ENCODE data around the gene RHOXF1.
"Not testable (repeated sequence)": the region's sequence is repeated elsewhere in the genome, so short reads cannot be mapped to it uniquely, and the experiment has no call there.

RHOXF1 gene

DNA sequence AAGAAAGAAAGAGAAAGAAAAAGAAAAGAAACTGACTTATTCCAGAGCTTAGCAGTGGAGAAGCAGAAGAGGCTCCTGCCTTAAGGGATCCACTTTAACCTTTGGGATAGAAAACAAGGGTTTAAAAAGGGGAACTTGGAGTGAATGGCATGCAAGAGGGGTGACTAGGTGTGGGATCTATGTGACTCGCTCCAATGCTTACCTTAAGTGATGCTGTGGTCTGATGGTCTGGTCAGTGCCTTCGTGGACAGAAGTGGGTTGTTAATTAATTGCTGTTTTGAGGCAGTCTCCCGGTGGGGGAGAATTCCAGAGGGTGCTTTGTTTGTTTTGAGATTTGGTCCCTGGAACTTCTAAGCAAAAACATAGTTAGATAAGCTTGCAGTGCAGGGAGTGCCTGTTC, 21.1 kb upstream of the RHOXF1 start:
- Histone ChIP-seq H3K27ac (no peak overlapping the region), H3K4me1 (ENCODE audit: low read depth, poor library complexity, severe bottlenecking) (no peaks in the 10 kb centered on the region), H3K4me3 (IDR thresholded peaks at IDR 0.05; ENCODE audit: insufficient read depth, low read depth, low read length) (no peak overlapping the region), H3K27me3 (ENCODE audit: insufficient read depth, low read depth) (no peaks in the 10 kb centered on the region), H3K4me2 (no peak overlapping the region), H3K79me2 (ENCODE audit: insufficient read depth, low read depth) (no peaks in the 10 kb centered on the region), H3K36me3 (ENCODE audit: insufficient read depth) (no peaks in the 10 kb centered on the region), H2AFZ (ENCODE audit: low read depth) (no peak overlapping the region), H4K20me1 (ENCODE audit: insufficient read depth) (no peaks in the 10 kb centered on the region), H3K9ac (no peak overlapping the region)
- TF ChIP-seq, protein P1, sequence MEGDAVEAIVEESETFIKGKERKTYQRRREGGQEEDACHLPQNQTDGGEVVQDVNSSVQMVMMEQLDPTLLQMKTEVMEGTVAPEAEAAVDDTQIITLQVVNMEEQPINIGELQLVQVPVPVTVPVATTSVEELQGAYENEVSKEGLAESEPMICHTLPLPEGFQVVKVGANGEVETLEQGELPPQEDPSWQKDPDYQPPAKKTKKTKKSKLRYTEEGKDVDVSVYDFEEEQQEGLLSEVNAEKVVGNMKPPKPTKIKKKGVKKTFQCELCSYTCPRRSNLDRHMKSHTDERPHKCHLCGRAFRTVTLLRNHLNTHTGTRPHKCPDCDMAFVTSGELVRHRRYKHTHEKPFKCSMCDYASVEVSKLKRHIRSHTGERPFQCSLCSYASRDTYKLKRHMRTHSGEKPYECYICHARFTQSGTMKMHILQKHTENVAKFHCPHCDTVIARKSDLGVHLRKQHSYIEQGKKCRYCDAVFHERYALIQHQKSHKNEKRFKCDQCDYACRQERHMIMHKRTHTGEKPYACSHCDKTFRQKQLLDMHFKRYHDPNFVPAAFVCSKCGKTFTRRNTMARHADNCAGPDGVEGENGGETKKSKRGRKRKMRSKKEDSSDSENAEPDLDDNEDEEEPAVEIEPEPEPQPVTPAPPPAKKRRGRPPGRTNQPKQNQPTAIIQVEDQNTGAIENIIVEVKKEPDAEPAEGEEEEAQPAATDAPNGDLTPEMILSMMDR (conservative IDR thresholded peaks at IDR 0.05; ENCODE audit: low read depth, low read length), result no peak

DNA sequence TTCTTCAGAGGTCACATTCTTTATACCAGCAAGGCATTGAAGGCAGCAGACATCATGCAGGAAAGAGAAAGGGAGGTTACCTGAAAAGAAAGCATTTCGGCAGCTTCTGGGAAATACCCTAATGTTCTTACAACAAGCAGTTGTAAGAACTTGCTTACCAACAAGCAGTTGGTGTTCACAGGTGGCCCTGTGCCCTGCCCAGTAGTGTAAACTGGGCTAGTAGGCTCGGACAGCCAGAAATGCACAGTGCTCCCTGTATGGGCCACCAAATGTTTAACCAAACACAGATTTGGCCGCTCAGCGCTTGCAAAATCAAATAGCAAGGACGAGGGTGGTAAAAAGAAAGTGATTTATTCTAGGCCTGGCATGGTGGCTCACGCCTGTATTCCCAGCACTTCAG, 20.4 kb upstream of the RHOXF1 start:
- no peak overlapping the region for H3K27ac ChIP-seq
- H3K27me3 ChIP-seq (ENCODE audit: insufficient read depth, low read depth), result no peaks in the 10 kb centered on the region
- no peak overlapping the region for H3K4me2 ChIP-seq
- no peak overlapping the region for H2AFZ ChIP-seq (ENCODE audit: low read depth)
- H3K4me1 ChIP-seq (ENCODE audit: low read depth, poor library complexity, severe bottlenecking), result no peaks in the 10 kb centered on the region
- H3K9ac ChIP-seq, result no peak overlapping the region
- H4K20me1 ChIP-seq (ENCODE audit: insufficient read depth), result no peaks in the 10 kb centered on the region
- TF ChIP-seq, protein P1 (conservative IDR thresholded peaks at IDR 0.05; ENCODE audit: low read depth, low read length), result no peak
- H3K4me3 ChIP-seq (IDR thresholded peaks at IDR 0.05; ENCODE audit: insufficient read depth, low read depth, low read length), result no peak overlapping the region
- H3K36me3 ChIP-seq (ENCODE audit: insufficient read depth), result no peaks in the 10 kb centered on the region
- H3K79me2 ChIP-seq (ENCODE audit: insufficient read depth, low read depth), result no peaks in the 10 kb centered on the region

DNA sequence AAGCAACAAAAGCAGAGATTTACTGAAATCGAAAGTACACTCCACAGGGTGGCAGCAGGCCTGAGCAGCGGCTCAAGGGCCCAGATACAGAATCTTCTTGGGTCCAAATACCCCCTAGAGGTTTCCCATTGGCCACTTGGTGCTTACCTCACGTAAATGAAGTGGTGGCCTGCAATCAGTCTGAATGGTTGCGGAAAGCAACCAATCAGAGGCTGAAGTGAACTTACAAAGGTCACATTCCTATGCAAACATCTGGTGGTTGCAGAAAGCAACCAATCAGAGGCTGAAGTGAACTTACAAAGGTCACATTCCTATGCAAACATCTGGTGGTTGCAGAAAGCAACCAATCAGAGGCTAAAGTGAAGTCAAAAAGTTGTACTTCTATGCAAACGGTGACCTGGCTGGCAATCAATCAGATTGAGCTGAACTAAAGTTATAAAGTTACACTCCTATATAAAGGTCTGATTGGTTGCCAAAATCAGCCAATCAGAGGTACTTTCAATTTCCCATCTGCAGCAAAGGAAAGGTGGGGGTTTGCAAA, 12.7 kb upstream of the RHOXF1 start:
- H4K20me1 ChIP-seq (ENCODE audit: insufficient read depth), result not testable (repeated sequence)

DNA sequence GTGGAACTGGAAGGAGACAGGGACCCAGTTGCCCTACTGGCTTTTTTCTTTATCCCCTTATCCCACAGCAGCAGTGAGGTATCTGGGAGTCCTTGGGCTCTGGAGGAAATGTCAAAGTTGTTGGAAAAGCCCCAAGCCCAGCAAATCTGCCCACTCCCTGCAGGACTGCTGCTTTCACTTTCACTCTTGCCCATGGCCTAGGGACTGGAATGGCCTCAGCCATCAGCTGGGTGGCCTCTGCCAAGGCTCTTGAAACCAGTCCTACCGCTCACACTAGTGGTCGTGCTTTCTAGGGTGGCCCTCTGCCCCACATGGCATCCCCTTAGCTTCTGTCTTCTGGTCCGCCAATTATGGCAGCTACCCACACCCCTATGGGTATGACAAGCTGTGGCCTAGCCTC, 9.7 kb upstream of the RHOXF1 start:
- H3K9ac ChIP-seq, result no peak overlapping the region
- H2AFZ ChIP-seq (ENCODE audit: low read depth), result no peak overlapping the region
- no peak overlapping the region for H3K4me3 ChIP-seq (IDR thresholded peaks at IDR 0.05; ENCODE audit: insufficient read depth, low read depth, low read length)
- H3K4me1 ChIP-seq (ENCODE audit: low read depth, poor library complexity, severe bottlenecking), result no peaks in the 10 kb centered on the region
- no peak overlapping the region for H3K27ac ChIP-seq
- no peaks in the 10 kb centered on the region for H3K27me3 ChIP-seq (ENCODE audit: insufficient read depth, low read depth)
- no peaks in the 10 kb centered on the region for H4K20me1 ChIP-seq (ENCODE audit: insufficient read depth)
- no peaks in the 10 kb centered on the region for H3K79me2 ChIP-seq (ENCODE audit: insufficient read depth, low read depth)
- H3K4me2 ChIP-seq, result no peak overlapping the region
- TF ChIP-seq, protein P1 (conservative IDR thresholded peaks at IDR 0.05; ENCODE audit: low read depth, low read length), result no peak
- H3K36me3 ChIP-seq (ENCODE audit: insufficient read depth), result no peaks in the 10 kb centered on the region

More for the DNA sequence above, 12.7 kb upstream of the RHOXF1 start:
- H3K27me3 ChIP-seq (ENCODE audit: insufficient read depth, low read depth); H3K9ac ChIP-seq; H3K4me3 ChIP-seq (IDR thresholded peaks at IDR 0.05; ENCODE audit: insufficient read depth, low read depth, low read length); H3K4me1 ChIP-seq (ENCODE audit: low read depth, poor library complexity, severe bottlenecking); H3K4me2 ChIP-seq; H3K79me2 ChIP-seq (ENCODE audit: insufficient read depth, low read depth); H3K27ac ChIP-seq; H2AFZ ChIP-seq (ENCODE audit: low read depth); H3K36me3 ChIP-seq (ENCODE audit: insufficient read depth): not testable (repeated sequence)

DNA sequence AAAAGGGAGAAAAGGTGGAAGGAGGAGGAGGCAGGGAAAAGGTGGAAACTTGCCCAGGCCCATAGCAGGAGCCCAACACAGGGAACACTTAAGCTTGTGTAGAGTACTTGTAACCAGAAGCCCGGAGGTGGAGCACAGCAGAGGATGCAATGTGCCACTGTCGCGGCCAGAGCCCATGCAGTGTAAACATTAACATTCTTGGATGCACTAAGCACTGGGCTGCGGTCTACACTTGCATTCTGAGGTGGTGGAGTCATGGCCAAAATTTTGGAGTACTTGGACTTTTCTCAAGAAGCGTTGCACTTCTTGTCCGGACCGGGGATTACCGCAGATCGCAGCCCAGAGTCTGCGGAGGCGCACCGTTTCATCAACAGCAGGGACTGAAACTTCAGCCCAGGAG, 4.5 kb upstream of the RHOXF1 start:
- no peak overlapping the region for H3K4me3 ChIP-seq (IDR thresholded peaks at IDR 0.05; ENCODE audit: insufficient read depth, low read depth, low read length)
- no peak overlapping the region for H3K9ac ChIP-seq
- TF ChIP-seq, protein P1 (conservative IDR thresholded peaks at IDR 0.05; ENCODE audit: low read depth, low read length), result no peak
- H3K4me2 ChIP-seq, result no peak overlapping the region
- H3K27me3 ChIP-seq (ENCODE audit: insufficient read depth, low read depth), result no peaks in the 10 kb centered on the region
- H4K20me1 ChIP-seq (ENCODE audit: insufficient read depth), result no peaks in the 10 kb centered on the region
- H2AFZ ChIP-seq (ENCODE audit: low read depth), result no peak overlapping the region
- H3K27ac ChIP-seq, result no peak overlapping the region
- H3K36me3 ChIP-seq (ENCODE audit: insufficient read depth), result no peaks in the 10 kb centered on the region
- H3K4me1 ChIP-seq (ENCODE audit: low read depth, poor library complexity, severe bottlenecking), result no peaks in the 10 kb centered on the region
- H3K79me2 ChIP-seq (ENCODE audit: insufficient read depth, low read depth), result no peaks in the 10 kb centered on the region
